GM18867 (cell line): ENCODE results near the gene ABHD14A.
"Not testable (repeated sequence)": the region's sequence is repeated elsewhere in the genome, so short reads cannot be mapped to it uniquely, and the experiment has no call there.

Experiments
- ATAC-seq: cut with Tn5 transposase; IDR thresholded peaks from one replicate; pipeline ENCODE4 v1.9.1; 2021; ENCODE audit warnings: mild to moderate bottlenecking, moderate library complexity; ENCODE audit not compliant: unreplicated experiment

The ABHD14A gene

DNA sequence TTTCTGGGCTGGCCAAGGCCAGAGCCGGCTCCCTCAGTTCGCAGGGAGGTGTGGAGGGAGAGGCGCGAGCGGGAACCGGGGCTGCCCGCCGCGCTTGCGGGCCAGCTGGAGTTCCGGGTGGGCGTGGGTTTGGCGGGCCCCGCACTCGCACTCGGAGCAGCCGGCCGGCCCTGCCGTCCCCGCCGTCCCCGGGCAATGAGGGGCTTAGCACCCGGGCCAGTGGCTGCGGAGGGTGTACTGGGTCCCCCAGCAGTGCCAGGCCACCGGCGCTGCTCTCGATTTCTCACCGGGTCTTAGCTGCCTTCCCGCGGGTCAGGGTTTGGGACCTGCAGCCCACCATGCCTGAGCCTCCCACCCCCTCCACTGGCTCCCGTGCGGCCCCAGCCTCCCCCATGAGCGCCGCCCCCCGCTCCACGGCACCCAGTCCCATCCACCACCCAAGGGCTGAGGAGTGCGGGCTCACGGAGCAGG, 15.7 kb downstream of the ABHD14A start:
- ATAC-seq = not testable (repeated sequence)

DNA sequence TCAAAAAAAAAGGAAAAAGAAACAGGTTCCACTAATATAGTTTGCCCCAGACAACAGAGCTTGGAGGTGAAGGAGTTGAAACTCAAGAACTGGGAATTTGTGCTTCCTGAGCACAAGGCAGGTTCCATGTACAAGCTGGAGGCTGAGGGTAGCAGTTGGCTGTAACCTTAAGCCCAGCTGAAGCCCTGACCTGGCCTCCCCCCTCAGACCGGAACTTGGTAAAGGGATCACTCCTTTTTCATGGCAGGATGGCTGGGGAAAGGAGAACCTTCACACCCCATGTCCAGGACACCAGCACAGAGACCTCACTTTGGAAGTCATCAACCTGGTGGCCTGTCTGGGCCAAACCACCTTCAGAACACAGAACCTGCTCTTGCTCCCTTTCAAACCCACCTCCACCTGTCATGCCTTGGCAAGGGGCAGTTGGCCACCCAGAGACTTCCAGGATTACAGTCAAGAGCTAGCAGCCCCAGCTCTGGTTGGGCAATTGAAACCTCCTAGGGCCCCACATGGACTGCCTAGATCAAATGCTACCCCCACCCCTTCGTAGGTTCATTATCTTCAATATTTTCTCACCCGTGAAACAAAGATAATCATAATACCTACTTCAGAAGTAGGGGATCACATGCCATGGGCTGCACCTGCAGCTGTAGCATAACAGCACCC, 17.3 kb downstream of the ABHD14A start:
- ATAC-seq = no peak

DNA sequence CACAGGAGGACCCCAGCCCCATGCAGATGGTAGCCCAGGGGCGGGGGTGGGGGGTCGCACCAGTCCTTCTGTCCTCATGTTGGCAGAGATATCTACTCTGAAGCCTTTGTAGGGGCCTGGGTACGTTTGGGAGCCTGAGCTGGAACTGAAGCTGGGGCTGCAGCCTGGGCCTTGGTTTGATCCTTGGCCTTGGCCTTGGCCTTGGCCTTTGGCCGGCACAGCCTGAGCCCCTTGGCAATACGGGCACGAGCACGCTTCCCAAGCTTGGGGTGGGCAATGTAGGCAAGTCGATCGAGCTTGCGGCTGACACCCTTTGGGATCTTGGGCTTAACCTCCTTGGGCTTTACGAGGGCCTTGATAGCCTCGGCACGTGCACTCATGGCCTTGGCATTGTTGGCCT, 18.8 kb downstream of the ABHD14A start:
- ATAC-seq = not testable (repeated sequence)

DNA sequence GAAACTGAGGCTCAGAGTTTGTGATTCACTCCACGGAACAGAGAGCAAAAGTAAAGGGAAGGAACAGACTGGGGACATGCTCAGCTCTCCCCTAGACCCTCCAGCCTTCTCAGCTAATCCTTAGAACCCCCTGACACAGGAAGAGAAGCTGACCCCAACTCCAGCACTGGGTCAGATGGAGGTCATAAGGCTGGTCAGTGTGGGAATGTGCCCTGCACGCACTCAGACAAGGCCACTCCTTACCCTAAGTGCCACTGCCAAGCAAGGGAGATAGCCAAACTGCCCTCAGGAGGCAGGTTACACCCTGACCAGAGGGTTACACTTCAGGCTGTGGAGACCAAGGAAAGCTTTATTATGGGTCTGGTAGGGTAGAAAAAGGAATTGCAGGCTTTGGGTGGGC, 19.7 kb downstream of the ABHD14A start:
- ATAC-seq = no peak

DNA sequence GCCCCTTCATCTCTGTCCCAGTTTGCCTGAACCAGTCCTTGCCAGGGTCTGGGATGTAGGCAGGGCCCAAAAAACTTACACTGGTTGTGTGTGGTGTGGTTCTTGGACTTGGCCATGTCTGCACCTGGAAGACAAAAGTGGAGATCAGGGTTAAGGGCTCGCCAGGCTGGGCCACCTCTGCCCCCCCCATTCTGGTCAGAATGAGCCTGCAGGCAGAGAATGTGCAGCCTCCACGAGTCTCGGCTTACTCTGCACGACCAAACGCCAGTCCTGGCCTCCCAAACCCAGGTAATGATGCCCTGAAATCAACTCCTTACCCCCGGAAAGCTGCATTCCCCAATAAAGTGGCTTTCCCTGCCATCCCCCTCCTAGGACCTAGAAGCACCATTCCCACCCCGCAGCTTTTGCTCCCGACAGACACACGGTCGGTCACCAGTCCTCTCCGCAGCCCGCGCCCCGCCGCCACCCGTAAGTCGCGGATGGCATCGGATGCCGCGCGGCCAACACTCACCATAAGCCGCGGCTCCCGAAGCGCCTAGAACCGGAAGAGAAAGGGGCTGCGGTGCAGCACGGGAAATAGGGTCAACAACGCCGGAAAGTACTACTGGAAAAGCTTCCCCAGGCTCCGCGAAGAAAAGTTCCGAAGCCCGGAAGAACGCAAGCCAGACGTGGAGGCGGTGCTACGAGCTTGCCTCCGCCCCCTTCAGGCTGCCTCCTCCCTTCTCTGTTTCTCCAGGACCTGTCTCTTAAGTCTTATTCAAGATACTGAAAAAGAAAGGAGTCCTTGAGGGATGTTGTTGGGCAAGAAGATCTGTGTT, 20.7 kb downstream of the ABHD14A start, which contains the start of gene RPL29:
Gene RPL29 (minus strand): TSS at position 550 of the 818 bp plus-strand sequence. CDS start 434 bp downstream, at position 116.
- peak; percentile 80 for ATAC-seq

DNA sequence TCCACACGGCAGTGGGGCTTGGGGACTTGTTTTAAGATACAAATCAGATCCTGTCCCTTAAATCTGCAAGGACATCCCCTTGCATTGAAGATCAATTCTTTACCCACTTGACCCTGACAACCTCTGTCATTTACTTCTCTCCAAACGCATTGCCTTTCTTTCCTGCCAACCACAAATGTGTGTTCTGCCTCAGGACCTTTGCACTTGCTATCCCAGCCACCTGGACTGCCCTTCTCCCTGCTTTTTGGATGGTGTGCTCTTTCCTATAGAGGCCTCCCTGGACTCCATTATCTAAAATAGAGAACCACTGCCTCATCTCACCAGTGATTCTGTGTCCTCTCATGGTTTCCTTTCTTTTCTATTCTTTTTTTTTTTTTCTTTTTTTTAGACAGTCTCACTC, 22.3 kb downstream of the ABHD14A start:
- no peak for ATAC-seq

DNA sequence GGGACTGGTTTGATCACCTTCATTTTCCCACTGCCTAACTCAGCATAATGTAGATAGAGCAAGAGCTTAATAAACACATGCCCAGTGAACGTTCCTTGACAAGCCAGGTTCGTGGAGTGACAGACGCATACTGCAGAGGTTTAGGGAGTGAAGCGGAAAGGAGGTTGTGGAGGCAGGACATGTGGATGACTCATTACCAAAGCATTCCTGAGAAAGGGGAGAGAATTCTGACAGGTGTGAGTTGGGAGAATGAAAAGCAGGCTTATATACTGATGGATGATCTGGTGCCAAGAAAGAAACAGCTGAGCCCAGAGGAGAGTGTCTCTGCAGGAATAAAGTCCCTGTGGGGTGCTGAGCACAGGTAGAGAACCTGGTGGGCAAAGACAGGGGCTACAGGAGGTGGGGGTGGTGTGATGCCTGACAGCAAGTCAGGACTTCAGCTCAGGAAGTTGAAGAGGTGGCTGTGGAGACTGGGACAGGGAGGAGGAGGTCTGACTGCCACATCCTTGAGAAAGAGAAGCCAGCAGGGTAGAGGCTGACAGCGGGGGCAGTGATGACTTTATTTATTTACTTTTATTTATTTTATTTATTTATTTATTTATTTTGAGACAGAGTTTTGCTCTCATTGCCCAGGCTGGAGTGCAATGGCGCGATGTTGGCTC, 23.2 kb downstream of the ABHD14A start:
- ATAC-seq = no peak

DNA sequence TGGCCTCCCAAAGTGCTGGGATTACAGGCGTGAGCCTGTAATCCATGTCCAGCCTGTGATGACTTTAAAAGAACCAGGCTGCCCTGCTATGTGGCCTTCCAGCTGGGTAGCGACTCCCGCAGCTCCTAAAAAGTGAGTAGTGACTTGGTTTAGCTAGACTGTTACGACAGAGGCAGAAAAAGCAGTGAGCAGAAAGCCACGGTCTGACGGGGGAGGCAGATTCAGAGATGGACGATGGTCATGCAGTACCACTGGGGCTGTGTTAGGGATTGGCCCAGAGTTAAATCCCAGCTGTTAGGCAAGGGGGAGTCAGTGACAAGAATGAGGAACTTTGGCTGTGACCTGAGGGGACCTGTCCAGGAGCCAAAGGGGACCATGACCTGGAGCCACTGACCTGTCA, 23.9 kb downstream of the ABHD14A start:
- ATAC-seq = no peak

DNA sequence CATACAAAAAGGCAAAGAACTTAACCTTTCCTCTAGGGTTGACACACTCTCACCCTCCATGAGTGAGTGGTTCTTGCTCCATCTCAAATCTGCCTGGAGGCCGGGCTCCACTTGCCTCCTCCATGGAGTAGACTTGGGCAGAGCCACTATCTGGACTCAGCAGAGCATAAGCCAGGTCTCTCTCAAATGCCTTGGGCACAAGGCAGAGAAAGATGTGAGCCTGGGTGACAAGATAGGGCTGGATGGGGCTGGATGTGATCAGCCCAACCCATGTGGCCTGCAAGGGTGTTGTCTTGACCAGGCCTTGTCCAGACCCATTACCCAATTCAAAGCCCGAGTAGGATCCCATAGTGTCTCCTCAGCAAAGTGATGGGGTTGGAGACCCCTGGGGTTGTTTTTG, 25.0 kb downstream of the ABHD14A start:
- no peak for ATAC-seq

DNA sequence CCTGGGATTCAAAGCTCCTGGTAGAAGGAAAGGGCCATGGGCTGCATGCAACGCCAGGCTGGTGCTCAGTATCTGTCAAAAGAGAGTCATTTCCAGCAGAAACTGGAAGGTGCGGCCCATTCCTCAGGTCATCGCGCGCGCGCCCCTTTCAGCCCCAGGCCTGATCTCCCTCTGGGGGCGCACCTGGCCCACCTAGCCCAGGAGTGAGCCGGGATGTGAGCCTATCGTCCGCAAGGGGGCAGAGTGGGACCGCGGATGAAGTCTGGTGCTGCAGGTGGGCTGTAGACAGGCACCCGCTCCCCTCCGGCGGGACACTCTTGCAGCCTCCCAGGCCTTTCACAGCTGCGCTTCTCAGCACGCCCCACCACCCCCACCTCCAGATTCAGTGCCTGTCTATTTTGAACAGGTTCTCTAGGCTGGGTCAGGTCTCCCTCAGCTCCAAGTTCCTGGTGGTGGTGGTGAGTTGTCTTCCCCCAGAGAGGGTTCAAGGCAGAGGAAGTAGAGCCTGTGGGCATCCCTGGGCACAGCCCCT, 26.6 kb downstream of the ABHD14A start:
- ATAC-seq = peak; percentile 88

DNA sequence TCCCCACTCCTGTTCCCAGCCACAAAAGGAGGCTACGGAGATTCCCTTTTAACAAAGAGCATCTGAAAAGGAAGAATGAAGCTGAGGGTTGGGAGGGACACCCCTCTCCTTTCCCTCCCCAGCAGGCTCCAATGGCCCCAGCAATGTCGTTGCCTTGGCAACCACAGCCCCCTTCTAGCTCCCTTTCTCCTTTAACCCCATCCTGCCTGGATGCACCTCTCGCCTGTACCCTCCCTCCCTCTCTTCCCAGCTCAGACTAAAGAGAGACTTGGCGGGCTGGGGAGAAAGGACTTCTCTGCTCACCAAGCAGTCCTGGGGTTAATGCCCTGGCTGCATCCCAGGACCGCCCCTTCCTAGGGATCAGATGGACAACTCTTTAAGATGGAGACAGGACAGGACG, 27.9 kb downstream of the ABHD14A start:
- ATAC-seq = no peak

DNA sequence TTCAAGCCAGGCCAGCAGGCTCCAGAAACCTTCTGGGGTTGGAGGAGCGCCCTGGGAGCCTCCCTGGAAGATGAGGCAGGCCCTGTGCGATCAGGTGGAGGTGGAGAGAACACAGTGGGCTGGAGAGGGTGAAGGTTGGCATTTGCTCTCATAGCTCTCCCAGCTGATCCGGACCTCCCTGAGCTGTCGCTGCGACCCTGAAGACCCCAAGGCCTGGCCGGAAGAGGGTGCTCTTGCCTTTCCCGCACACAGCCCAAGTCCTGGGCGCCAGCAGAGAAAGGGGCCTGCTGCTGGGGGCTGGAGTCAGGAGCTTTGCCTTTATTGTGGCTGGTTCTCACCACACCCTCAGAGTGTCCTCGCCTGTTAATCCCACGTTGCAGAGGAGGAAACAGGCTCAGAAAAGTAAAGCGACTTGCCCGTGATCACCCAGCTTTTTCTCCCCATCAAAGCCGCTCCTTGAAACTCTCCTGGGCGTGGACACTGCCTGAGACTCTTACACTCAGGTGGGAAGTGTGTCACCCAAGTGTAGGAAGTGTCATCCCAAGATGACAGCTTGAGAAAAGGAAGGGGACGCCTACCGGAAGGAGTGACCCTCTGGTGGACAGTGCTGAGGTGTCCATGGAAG, 29.4 kb downstream of the ABHD14A start:
- no peak for ATAC-seq

DNA sequence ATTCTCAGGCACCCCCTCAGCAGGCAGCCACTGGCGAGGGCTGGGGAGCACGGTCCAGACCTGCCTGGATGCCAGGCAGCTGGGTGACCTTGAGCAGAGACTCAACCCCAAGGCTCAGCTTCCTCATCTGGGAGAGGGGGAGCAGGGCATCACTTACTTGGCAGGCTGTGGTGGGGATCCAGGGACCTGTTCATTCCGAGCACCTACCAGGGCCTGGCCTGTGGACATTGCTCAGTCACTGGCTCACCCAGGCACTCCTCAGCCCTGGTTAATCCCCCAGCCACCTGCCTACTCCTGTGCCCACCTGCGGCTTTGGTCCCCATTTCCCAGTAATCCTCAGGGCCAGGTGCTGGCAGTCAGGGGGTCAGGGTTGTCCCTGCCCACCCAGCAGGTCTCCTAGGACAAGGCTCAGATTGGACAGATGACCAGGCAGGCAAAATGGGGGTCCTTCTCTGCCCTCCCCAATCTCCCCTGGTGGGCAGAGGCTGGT, 30.1 kb downstream of the ABHD14A start:
- ATAC-seq = no peak

DNA sequence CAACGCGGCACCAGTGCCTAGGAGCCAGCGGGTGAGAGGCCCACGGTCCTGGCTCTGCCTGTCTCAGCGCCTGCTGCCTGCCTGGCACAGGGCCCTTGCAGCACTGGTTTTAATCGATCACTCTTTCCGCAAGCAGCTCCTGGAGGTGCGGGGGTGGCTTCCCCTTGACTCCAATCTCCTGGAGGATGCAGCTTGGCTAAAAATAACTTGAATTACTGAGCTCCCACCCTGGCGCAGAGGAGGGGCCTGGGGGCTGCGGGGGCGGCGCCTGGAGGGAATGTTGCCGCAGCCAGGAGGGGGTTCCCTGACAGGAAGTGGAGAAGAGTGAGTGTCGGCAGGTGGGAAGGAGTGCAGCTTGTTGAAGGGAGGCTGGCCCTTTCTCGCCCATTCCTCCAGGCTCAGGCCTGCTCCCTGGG, 30.7 kb downstream of the ABHD14A start:
- no peak for ATAC-seq

DNA sequence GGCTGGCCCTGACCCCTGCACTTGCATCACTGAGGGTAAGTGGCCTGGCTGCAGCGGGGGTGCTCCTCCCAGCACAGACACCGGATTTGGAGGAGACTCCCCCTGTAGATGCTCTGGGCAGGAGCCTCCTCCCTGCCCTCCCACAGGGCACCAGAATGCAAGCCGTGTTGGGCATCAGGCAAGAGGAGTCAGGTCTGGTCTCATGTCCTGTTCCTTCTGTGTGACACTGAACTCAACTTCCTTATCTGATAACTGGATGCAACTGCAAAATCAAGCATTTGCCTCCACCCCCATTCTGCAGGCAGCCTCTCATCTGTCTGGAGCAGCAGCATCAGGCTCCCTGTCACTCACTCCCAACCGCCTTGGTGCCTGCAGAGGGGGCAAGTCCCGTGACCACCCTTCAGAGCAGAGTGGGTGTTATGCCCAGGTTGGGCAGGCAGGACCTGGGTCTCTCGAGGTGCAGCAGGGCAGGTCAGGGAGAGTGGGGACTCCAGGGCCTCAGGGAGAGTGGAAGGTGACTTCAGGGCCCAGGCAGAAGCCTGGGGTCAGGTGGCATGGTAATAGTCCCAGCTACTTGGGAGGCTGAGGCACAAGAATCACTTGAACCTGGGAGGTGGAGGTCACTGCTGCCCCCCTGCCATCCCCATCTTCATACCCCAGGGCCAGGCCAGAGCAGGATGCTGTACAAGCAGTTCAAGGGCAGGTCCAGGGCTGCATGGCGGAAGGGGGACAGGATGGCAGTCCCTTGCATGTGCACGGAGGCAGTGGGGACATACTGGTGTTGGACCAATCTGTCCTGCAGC, 31.4 kb downstream of the ABHD14A start:
- ATAC-seq = no peak

DNA sequence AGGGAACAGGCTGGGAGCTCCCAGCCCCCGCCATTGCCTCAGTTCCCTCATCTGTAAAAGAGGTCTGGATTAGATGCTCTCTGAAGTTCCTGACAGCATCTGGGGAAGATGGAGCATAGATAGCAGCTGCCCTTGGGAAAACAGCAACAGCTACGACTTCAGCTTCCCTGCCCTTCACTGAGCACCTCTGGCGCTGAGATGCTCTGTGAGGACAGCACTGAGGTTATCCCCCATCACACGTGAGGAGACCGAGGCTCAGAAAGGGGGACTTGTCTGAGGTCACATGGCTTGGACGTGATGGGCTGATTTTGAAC, 31.9 kb downstream of the ABHD14A start:
- ATAC-seq = no peak

DNA sequence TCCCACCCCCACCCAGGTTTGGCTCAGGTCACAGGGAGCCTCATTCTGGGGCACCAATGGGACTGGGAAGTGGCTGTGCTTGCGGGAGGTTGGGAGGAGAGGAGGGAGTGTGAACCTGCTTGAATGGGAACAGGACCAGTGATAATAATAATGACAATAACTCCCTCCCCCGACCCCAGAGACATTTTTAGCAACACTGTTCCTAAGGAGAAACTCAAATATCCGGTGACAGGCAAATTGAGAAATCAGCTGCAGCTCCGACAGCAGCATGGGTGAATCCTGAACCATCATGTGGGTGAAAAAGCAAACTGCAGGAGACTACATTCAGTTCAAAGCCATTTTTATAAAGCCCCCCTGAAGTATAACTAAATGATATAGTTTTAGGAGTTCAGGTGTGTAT, 32.4 kb downstream of the ABHD14A start:
- ATAC-seq = no peak

DNA sequence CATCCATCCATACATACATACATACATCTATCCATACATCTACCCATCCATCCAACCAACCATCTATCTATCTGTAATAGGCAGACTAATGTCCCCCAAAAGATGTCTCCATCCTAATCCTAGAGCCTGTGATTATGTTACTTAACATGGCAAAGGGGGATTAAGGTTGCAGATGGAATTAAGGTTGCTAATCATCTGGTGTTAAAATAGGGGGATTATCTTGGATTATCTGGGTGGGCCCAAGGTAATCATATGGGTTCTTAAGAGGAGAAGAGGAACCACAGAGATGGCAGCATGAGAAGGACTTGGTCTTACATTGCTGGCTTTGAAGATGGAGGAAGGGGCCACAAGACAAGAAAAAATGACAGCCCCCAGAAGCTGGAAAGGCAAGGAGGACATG, 35.6 kb downstream of the ABHD14A start:
- ATAC-seq = no peak

DNA sequence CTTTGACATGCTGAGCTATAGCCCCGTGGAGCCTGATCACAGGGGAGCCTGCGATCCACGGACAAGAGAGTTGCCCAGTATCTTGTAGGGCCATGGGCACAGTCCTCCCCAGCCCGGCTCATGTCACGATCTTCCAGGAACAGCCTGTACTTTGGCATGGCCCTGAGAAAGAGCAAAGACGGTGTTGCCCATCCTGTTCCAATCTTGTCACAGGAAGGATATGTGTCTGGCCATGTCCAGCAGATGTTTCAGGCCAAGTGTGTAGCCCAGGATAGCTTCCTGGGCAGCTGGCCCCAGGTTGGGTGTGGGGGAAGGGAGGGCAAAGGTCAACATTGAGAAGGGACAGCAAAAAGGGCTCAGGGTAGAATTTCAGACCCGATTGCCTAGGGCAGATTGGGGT, 37.8 kb downstream of the ABHD14A start:
- ATAC-seq = no peak
